Neural progenitor cell (in vitro differentiated cells): ENCODE data around the gene MCRS1. TPM values are rescaled to one million over a fixed set of nuclear protein-coding genes. Genes with fewer than 3 reads are reported as not detected.

ENCODE experiments used
- DNase-seq: peaks from one replicate; pipeline ENCODE4 v3.0.0-alpha.2; 2016; ENCODE audit warnings: low spot score
- H2AFZ ChIP-seq: fragments of 200-600 bp; sonication (generic); replicated peaks from 2 replicates; pipeline ENCODE4 v1.6.1; 2016; ENCODE audit warnings: antibody characterized with exemption
- H3F3A ChIP-seq: fragments of 200-600 bp; sonication (generic); 2 replicates; pipeline ENCODE4 v1.6.1; 2016; ENCODE audit warnings: antibody characterized with exemption, low read depth
- H3K27ac ChIP-seq: fragments of 200-600 bp; sonication (generic); 2 replicates; pipeline ENCODE4 v1.5.1; 2016; ENCODE audit warnings: mild to moderate bottlenecking
- H3K27me3 ChIP-seq: fragments of 200-600 bp; sonication (generic); 2 replicates; pipeline ENCODE4 v1.6.1; 2016; ENCODE audit warnings: mild to moderate bottlenecking, moderate library complexity
- H3K36me3 ChIP-seq: fragments of 200-600 bp; sonication (generic); 2 replicates; pipeline ENCODE4 v1.5.1; 2016
- H3K4me1 ChIP-seq: fragments of 200-600 bp; sonication (generic); 2 replicates; pipeline ENCODE4 v1.6.1; 2016; ENCODE audit warnings: mixed run types
- H3K4me2 ChIP-seq: fragments of 200-600 bp; sonication (generic); 2 replicates; pipeline ENCODE4 v1.6.1; 2016
- H3K4me3 ChIP-seq: fragments of 200-600 bp; sonication (generic); 2 replicates; pipeline ENCODE4 v1.5.1; 2016
- H3K79me2 ChIP-seq: fragments of 200-600 bp; sonication (generic); 2 replicates; pipeline ENCODE4 v1.6.1; 2016; ENCODE audit warnings: low read depth
- H3K9ac ChIP-seq: fragments of 200-600 bp; sonication (generic); 2 replicates; pipeline ENCODE4 v1.6.1; 2016
- H3K9me3 ChIP-seq: fragments of 200-600 bp; sonication (generic); 2 replicates; pipeline ENCODE4 v1.5.1; 2016; ENCODE audit warnings: low read depth
- H4K20me1 ChIP-seq: fragments of 200-600 bp; sonication (generic); 2 replicates; pipeline ENCODE4 v1.6.1; 2016; ENCODE audit warnings: low read depth
- H3K27ac Mint-ChIP-seq: 3 replicates; pipeline ENCODE4 v1.8.0; 2021; ENCODE audit warnings: mixed read lengths
- H3K27me3 Mint-ChIP-seq: 2 replicates; pipeline ENCODE4 v1.8.0; 2022; ENCODE audit warnings: low read depth, mild to moderate bottlenecking, inconsistent platforms, moderate library complexity, mixed read lengths; ENCODE audit not compliant: insufficient read depth
- H3K36me3 Mint-ChIP-seq: 3 replicates; pipeline ENCODE4 v1.8.0; 2021; ENCODE audit warnings: mixed read lengths
- H3K4me1 Mint-ChIP-seq: 3 replicates; pipeline ENCODE4 v1.8.0; 2021; ENCODE audit warnings: mixed read lengths
- H3K4me3 Mint-ChIP-seq: 3 replicates; pipeline ENCODE4 v1.8.0; 2021; ENCODE audit warnings: mild to moderate bottlenecking, moderate library complexity, mixed read lengths
- H3K9me3 Mint-ChIP-seq: 3 replicates; pipeline ENCODE4 v1.8.0; 2020; ENCODE audit warnings: mixed read lengths
- CTCF ChIP-seq: fragments of 200-600 bp; sonication (generic); IDR thresholded peaks from 2 replicates; pipeline ENCODE4 v1.5.1; 2017; ENCODE audit warnings: antibody characterized with exemption, mild to moderate bottlenecking
- EZH2 ChIP-seq: fragments of 200-600 bp; sonication (generic); IDR thresholded peaks from 2 replicates; pipeline ENCODE4 v1.6.1; 2017; ENCODE audit warnings: antibody characterized with exemption, mild to moderate bottlenecking, moderate library complexity
- EZH2phosphoT487 ChIP-seq: fragments of 200-600 bp; sonication (generic); IDR thresholded peaks from 2 replicates; pipeline ENCODE4 v1.6.1; 2017; ENCODE audit warnings: antibody characterized with exemption
- total RNA-seq: library from RNA; depleted of rRNA; stranded (reverse); fragments of >200 nt; gene quantifications from 2 replicates; pipeline ENCODE4 v1.2.3, GENCODE V29; 2015; ENCODE audit warnings: low replicate concordance

The MCRS1 gene
- total RNA-seq, 1 donor from 2014 or later: 62.4 TPM

- no peak overlapping the region for H3K4me3 Mint-ChIP-seq
Observed at GRCh38 chr12:49598527-49598926, 30.6 kb upstream of the MCRS1 start.

GRCh38 chr12:49588721-49589516, 21.0 kb upstream of the MCRS1 start:
- no peaks in the 10 kb centered on the region for H3K79me2 ChIP-seq
- no peak overlapping the region for H3K4me2 ChIP-seq
- H3K4me3 ChIP-seq: no peak overlapping the region
- Mint-ChIP-seq H3K36me3 (peaks cover 13% of the 10 kb centered on the region), H3K27ac (no peak overlapping the region), H3K9me3 (peaks cover 2% of the 10 kb centered on the region), H3K4me1 (no peaks in the 10 kb centered on the region), H3K4me3 (no peak overlapping the region), H3K27me3 (peaks cover 3% of the 10 kb centered on the region)
- H3K9ac ChIP-seq: no peak overlapping the region
- no peak overlapping the region for H3K27ac ChIP-seq
- no peak overlapping the region for H2AFZ ChIP-seq
- H3F3A ChIP-seq: no peaks in the 10 kb centered on the region
- H3K27me3 ChIP-seq: no peaks in the 10 kb centered on the region
- no peak for TF ChIP-seq CTCF
- no peak for TF ChIP-seq EZH2
- TF ChIP-seq EZH2phosphoT487: no peak
- H4K20me1 ChIP-seq: no peaks in the 10 kb centered on the region
- no peaks in the 10 kb centered on the region for H3K4me1 ChIP-seq
- H3K36me3 ChIP-seq: no peaks in the 10 kb centered on the region
- no peaks in the 10 kb centered on the region for H3K9me3 ChIP-seq
- DNase-seq: no peak

More at GRCh38 chr12:49598527-49598926, 30.6 kb upstream of the MCRS1 start:
- TF ChIP-seq CTCF (no peak), EZH2 (no peak), EZH2phosphoT487 (no peak)
- H3K9me3 Mint-ChIP-seq: no peaks in the 10 kb centered on the region
- Histone ChIP-seq H3F3A (no peaks in the 10 kb centered on the region), H2AFZ (no peak overlapping the region), H3K9ac (no peak overlapping the region), H3K27ac (peak overlapping the region; percentile 53), H4K20me1 (no peaks in the 10 kb centered on the region), H3K79me2 (no peaks in the 10 kb centered on the region), H3K4me3 (no peak overlapping the region), H3K36me3 (no peaks in the 10 kb centered on the region), H3K4me1 (no peaks in the 10 kb centered on the region), H3K9me3 (no peaks in the 10 kb centered on the region), H3K27me3 (no peaks in the 10 kb centered on the region), H3K4me2 (no peak overlapping the region)
- H3K4me1 Mint-ChIP-seq: peaks cover 13% of the 10 kb centered on the region
- H3K27me3 Mint-ChIP-seq: peaks cover 4% of the 10 kb centered on the region
- no peak for DNase-seq
- peaks cover 8% of the 10 kb centered on the region for H3K36me3 Mint-ChIP-seq
- H3K27ac Mint-ChIP-seq: peak overlapping the region; percentile 19

- Mint-ChIP-seq H3K36me3 (peaks cover 12% of the 10 kb centered on the region), H3K27ac (no peak overlapping the region), H3K4me1 (no peaks in the 10 kb centered on the region), H3K27me3 (peaks cover 3% of the 10 kb centered on the region), H3K9me3 (peaks cover 2% of the 10 kb centered on the region), H3K4me3 (no peak overlapping the region)
- Histone ChIP-seq H3K79me2 (no peaks in the 10 kb centered on the region), H3K27me3 (no peaks in the 10 kb centered on the region), H3K4me2 (no peak overlapping the region), H4K20me1 (no peaks in the 10 kb centered on the region), H3K4me1 (no peaks in the 10 kb centered on the region), H3K27ac (no peak overlapping the region), H3K9me3 (no peaks in the 10 kb centered on the region), H2AFZ (no peak overlapping the region), H3K4me3 (no peak overlapping the region), H3F3A (no peaks in the 10 kb centered on the region), H3K9ac (no peak overlapping the region), H3K36me3 (no peaks in the 10 kb centered on the region)
- no peak for DNase-seq
- no peak for TF ChIP-seq EZH2phosphoT487
- no peak for TF ChIP-seq EZH2
- no peak for TF ChIP-seq CTCF
Observed at GRCh38 chr12:49588281-49588680, 20.3 kb upstream of the MCRS1 start.
